Left renal cortex interstitium (tissue), 4 donors: ENCODE measurements around the gene FMN1. TPM values are rescaled to one million over a fixed set of nuclear protein-coding genes. Genes with fewer than 3 reads are reported as not detected.
"Not testable (repeated sequence)": the region's sequence is repeated elsewhere in the genome, so short reads cannot be mapped to it uniquely, and the experiment has no call there.

Source experiments
- DNase-seq, 4 donors: peaks; one replicate each; pipeline ENCODE4 v3.0.0-alpha.2; 2013; ENCODE audit warnings: low read depth in 4 of 4, low spot score in 2 of 4, missing footprints in 1 of 4
- polyA plus RNA-seq, 4 donors: library from polyadenylated mRNA; unstranded; fragments of 120-200 nt; gene quantifications; one replicate each; pipeline ENCODE4 v1.2.1, GENCODE V29; 2013; ENCODE audit not compliant: insufficient read length in 4 of 4

The FMN1 gene
- polyA plus RNA-seq, 4 donors, result 13.7 to 21.0 (median 15.2) TPM

DNA sequence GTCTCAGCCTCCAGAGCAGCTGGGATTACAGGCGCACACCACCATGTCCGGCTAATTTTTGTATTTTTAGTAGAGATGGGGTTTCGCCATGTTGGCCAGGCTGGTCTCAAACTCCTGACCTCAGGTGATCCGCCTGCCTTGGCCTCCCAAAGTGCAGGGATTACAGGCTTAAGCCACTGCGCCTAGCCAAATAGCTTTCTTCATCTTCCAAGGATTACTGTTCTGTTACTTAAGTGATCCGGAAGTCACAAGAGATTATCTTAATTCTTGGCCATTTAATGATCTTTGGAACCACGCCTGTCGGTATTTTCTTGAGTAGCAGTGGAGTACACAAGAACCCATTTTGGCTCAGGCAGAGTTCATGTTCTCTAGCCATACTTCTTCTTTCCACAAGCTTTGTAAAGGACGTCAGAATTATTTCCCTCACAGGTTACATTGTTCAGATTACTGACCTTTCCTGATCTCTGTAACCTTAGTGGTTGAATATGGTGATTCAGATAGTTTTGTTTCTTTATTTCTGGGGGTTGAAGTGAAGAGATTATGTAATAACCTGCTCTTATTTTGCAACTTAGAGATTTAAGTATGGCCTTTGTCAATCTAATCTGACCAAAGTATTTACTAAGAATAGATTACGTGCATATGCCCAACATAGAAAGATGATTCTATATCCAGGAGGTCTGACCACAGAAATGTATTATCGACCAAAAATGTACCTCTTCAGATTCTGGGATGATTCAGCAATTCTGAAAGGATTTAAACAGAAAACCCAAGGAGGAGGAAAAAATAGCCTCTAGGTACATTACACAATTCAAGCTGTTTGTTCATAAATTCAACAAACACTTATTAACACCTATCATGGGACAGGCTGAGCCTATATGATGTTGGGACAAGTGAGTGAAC is 344.5 kb downstream of the FMN1 start:
- DNase-seq, result no peak

DNA sequence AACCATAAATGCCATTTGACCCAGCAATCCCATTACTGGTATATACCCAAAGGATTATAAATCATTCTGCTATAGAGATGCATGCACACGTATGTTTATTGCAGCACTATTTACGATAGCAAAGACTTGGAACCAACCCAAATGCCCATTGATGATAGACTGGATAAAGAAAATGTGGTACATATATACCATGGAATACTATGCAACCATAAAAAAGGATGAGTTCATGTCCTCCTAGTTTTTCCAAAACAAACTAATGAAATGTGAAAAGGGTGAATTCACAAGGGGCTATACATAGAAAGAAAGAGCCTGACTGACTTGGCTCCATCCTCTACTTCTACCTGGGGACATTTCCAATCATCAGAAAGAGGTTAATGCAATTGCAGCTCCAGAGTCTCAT is 347.8 kb downstream of the FMN1 start:
- DNase-seq, result not testable (repeated sequence)

DNA sequence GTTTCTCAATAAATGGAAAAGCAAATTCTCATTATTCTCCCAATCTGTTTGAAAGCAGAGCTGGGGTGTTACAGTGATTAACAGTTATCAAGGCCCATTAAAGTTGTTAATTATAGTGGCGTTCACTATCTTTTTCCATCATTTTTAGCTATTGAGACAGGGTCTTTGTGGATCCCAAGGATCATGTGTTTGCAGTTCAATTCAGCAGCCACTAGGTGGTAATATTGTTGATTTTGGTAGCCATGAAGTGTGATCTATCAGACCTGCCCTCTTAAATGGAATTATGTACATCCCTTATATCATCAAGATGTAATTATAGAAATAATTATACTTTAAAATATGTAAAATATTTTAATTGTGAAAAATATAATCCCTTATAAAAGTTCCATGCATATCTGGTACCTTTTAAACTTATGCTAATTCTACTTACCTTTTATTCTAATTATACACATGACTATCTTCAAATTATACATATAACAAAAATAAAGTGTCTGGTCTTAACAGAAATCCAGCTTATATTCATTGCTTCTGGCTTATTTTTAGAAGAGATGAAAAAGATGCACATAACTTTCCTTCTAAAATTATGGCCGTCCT is 350.3 kb downstream of the FMN1 start:
- DNase-seq, result no peak

DNA sequence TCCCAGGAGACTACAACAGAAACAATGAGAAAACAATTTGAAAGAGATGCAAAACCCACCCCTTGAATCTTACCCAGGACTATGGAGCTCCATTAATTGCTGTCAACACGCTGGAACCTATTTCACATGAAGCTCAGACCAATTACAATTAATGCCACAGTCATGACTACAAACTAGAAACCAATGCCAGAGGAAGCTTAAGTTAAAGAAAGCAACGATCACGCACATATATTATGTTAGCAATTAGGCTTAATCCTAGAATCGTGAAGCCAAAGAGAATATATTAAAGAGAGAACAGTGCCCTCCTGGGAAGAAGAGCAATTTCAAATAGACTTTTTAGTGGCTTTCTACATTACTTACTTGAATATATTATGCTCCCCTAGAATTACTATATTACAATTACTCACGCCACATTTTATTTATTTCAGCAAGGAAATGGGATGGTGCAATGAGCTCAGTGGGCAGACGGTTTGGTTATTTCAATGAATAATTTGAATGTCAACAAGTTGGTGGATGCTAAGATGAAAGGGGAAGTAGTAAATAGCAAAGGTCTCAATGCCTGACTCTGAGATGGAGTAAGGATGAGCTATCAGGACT is 351.2 kb downstream of the FMN1 start:
- DNase-seq, result no peak

DNA sequence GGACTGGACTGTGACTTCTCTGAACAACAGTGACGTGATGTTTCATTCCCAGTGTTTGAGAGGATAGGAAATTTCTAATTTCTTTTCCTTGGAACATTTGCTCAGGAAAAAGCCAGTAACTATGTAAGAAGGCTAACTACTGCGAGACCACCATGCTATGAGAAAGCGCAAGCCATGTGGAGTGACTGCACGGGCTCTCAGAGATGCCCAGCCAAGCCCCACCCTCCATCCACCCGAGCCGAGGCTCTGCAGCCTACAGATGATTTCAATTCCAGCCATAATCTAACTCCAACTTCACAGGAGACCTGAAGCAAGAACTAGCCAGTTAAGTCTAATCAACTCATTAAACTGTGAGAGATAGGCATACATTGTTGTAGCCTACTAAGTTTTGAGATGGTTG is 352.4 kb downstream of the FMN1 start:
- DNase-seq, result no peak

DNA sequence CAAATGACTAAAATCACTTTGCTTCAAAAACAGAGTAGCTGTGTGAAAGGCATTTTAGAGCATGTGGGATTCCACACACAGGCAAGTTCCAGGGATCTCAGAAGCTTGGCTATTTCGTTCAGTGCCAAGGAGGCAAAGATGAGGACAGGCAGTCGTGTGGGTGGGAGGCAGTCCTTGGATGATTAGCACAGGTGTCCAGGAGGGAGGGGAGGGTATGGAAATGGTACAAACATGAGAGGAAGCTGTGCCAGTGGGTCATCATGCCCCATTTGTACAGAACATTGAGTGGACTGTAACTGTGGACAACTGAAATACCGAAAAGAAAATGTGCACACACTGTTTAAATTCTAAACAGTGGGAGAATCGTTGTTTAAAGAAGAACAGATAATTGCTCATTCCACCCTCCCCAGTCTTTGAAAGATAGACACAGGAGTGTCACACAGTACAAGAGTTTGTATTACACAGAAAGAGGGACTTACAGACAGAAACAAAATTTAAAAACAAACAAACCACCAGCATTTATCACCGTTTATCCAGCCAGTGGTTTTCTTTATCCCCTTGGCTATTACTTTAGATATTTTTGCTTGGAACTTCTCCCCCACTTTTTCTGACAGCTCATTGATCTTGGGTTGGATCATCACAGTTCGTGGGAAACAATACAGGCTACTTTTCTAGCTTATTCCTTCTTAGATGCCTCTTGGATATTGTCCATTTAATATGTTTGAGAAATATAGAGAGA is 353.8 kb downstream of the FMN1 start:
- DNase-seq, result no peak

DNA sequence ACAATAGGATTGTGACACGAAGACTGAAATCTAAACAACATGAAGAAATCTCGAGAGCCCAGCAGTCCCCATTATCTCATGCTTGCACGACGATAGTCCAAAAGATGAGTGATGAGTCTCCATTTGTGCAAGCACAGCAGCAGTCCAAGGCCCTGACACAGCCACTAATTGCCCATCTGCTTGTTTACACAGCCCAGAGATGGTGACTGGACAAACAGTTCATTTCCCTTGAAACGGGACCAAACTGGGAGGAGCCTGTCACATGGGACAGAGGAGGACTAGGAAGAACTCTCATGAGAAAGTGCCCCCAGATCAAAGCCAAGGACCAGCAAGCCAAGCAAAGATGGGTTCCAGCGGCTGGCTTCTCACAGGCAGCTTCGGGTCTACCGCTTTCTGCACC is 355.7 kb downstream of the FMN1 start:
- no peak for DNase-seq

DNA sequence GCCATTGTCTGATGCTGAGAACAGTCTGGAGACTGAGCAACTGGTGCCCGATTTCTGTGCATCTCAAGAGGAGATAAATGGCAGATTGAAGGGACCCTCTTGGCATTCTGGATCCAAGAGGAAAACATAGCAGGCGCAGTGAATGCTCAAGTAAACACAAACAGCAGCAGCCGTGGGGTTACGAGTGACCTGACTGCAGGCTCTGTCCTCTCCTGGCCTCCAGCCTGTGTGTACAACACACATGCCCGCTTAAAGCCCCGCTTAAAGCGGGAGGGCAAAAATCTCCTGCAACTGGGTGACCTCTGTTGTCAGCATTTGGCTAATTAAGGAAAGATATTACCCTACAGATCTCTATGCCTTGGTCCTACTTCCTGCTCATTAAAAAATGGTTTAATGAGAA is 356.2 kb downstream of the FMN1 start:
- DNase-seq, result no peak

DNA sequence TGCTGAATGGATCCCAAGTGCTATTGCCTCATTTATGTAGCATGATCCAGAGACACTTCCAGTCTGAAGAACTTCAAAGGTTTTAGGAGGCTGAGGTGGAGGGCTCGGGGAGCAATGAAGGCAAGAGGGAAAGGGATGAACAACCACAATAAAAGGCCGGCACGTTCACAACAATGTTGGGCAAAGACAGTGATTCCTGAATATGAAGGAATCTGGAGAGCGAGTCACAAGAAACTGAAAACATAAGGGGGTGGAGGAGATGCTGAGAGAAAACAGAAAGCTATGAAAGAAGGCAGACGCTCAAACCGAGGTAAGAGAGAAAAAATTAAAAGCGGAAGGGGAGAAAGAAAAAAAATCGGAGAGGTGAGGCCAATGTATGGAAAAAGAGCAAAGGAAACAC is 356.6 kb downstream of the FMN1 start:
- DNase-seq, result no peak

DNA sequence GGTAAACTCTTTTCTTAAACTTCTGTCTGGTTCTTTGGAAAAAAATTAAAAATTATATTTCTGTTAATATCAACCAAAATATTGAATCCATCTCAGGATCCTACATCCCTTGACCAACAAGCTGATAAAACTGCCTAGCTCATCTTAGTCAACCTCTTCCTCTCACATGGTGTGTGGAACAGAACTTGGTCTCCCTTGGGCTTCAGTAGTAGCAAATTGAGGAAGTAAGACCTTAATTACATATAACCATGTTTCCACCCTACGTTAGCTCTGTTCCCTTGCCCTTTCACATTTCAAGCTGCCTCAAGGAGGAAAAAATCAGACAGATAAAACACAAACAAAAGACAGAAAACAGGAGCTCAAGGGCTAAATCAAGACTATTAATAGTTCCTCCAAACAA is 360.4 kb downstream of the FMN1 start:
- no peak for DNase-seq

DNA sequence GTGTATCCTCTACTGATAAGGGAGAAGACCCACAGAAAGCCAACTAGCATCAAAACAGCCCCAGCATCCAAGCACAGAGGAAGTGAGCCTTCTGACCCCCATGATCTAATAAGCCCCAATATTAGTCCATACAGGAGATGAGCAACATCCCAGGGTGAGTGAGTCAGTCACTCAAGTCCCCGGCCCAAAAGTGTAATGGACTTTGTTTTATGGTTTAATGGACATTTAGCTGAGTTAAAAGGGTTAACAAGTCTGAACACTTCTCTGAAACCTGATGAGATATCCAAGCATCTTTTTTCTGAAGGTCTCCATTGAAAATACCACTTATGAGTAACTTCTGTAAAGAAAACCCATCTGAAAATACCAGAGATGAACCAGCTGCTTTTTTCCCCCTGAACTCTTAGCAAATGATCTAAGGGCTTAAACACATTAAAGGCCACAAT is 361.1 kb downstream of the FMN1 start:
- DNase-seq, result no peak

DNA sequence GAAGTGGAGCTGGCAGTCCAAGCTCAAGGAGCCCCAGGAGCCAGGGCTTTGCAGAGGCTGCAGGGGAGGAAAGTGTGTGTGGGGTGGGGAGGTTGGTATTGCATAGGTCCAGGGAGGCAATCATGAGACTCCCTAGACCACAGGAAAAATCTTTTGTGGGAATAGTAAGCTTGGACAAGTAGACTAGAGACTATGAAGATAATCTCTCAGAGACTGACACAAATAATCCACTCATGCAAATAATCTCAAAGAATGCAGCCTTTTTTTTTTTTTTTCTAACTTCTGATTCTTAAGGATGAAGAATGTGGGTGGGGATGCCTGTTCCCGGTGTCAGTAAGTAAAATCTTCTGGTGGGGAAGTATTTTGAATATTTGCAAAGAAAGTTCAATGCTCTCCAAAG is 363.0 kb downstream of the FMN1 start:
- DNase-seq, result no peak

DNA sequence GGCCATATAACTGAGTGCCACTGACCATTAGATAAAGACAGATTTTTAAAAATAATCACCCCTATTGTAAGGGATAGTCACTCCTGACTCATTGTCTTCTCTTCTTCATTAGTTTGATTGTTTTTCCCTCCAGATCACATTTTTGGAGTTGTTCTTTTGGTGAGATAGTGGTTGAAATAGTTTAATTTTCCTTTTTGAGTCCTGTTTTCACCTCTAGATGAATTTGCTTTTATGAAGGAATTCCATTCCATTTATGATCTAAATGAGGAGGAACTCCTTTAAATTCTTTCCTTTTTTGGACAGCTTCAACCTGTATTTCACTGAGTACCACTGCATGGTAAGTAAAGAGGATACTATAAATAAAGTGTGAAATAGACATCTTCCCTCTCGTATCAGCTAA is 364.3 kb downstream of the FMN1 start:
- DNase-seq, result no peak

DNA sequence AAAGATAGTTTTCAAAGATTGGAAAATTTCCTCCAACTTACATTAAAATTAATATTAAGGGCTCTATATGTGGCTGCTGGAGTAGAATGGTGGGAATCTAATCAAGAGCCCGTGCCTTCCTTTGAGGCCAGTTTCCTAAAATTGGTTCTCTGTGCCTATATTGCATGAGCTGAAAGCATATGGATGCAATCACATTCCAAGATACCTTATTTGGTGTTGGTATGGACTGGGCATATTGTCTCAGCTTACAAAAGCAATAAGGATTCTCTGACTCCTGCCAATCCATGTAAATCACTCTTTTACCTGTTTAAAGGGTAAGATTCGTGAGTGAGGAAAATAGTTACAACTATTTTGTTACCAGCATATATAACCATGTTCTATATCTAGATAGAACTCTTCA is 365.1 kb downstream of the FMN1 start:
- no peak for DNase-seq

DNA sequence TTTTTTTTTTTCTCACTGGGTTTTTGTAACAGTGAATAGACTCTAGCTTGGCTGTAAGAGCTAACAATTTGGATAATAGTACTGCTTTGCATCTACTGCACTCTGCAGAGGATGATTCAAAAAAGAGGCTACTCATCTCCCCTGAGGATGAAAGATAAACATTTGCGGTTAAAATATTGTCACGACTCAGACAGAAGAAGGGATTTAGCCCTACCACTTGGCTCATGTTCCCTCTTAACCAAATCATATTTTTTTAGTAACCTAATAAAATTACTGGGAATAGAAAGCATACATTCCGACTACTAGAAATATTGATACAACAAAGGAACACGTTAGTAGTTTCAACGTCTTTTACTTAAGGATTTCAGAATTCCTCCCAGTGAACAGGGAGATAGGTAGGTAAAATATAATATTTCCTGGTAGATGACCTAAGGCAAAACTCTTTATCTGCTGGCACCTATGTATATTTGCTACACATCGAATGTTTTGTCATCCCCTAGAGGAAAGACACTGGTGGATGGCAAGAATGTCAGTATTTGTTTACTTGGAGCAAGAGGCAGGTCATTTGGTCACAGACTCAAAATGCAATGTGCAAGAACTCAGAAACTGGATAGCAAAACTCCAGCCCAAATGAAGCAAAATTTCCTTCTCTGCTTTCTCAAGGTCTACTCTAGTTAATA is 365.9 kb downstream of the FMN1 start:
- no peak for DNase-seq

DNA sequence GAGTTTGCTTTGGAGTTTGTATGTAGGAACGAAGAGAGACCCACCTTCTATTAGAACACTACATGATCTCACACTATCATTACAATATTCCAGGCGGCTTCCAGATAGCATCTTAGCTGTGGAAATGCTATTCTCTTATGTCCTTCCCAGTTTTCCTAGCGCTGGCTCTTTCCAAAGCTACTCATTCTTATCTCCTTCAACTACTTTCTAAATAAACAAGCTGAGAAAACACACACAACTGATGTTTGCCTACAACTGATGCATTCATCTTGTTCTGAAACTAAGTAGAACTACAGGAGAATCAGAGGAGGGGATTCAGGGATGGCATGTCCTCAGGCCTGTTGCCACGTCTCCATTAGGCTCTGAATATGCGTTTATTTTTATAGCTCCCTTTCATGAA is 367.8 kb downstream of the FMN1 start:
- no peak for DNase-seq

DNA sequence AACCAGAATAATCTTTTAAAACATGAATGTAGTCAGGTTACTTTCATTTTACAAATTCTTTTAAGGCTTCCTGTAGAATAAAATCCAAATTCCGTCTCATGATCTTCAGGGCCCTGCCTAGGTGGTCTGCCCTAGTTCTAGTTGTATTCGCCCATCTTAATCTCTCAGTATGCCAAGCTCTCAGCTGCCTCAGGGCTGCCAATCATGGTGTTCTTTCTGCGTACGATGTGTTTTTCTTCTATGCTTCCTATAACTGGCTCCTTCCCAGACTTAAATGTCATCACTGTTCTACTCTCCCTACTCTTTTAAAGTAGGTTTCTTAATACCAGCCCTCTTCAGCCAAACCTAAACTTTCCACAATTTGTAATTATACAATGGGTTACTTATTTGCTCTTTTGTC is 369.3 kb downstream of the FMN1 start:
- no peak for DNase-seq

DNA sequence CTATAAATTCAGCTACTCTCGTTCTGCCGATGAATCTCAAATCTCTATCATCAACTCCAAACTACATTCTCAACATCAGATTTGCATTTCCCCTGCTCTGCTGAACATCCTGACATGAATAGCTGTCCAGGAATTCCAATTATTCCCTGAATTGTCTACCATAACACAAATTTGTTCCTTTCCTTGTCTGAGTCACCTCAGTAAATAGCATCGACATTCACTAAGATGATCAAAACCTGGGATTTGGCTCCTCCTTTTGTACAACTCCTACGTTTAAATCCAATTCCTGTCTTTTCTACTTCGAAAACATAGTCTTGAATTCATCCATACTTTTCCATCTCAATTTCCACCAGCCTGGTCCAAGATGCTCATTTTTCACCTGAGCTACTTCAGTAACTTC is 369.7 kb downstream of the FMN1 start:
- no peak for DNase-seq

DNA sequence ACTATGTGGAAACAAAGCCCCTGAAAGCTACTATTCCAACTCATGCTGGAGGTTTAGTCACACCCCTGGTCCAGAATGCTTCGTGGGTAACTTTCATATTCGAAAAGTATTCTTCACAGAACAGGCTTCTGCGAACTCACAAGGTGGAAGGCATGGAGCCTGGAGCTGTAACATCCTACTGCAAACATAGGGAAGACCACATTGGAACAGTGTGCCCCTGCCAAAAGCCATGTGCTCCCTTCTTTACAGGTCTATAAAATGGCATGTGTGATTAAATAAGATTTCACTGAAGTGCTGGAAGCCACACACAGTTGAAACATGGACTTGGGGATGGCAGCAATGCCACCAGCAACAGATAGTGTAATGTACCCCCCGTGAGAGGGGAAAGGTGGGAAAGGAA is 370.8 kb downstream of the FMN1 start:
- no peak for DNase-seq

DNA sequence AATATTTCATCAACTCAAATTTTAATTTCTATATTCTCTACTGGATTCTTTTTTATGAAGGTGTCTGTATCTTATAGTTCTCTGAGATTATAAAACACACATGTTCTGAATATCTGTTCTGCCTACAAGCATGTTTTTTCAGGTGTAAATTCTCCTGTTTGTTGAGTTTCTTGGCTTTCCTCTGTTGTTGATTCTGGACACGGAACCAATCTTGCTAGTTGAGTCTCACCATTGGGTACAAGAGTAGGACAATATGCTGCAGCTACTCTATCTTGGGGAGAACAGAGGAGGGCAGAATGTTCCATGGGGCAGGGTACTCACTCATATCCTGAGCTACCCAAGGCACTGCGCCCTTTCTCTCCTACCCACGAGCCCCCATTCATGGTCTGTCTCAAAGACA is 371.8 kb downstream of the FMN1 start:
- DNase-seq, result no peak

DNA sequence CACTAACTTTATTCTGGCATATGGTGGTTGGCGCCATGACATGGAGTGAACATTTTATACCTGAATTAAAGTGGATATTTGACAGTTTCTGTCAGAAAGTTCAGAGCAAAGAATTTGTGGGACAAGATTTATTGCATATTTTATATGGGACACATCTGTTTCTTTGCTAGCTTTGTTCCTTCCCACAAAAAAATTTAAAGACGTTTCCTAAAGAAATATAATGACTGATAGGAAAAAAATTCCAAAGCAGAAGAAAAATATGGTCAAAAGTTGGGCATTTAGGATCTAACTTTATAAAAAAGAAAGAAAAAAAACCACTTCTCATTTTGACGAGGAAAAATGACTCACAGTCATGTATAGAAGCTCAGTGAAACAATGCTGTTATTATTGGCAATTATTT is 375.1 kb downstream of the FMN1 start:
- DNase-seq, result no peak
